T-helper 17 cell (primary cell): ENCODE results near the gene REEP1. TPM values are rescaled to one million over a fixed set of nuclear protein-coding genes. Genes with fewer than 3 reads are reported as not detected.

Experiments used
- ATAC-seq: fragments of 150-1000 bp; cut with Tn5 transposase; 2 replicates; pipeline ENCODE4 v1.10.0; 2021; ENCODE audit warnings: mild to moderate bottlenecking, moderate library complexity
- DNase-seq, 3 donors: peaks; one replicate each; pipeline versions ENCODE4 v3.0.0 to v3.0.0-alpha.2; 2020 to 2021
- H3K9me3 ChIP-seq: one replicate; pipeline ENCODE4 v1.7.0; 2013; ENCODE audit warnings: low read length, mild to moderate bottlenecking; ENCODE audit not compliant: control insufficient read depth, poor library complexity, severe bottlenecking
- H3K27ac Mint-ChIP-seq: one replicate; pipeline ENCODE4 v1.8.0; 2022; ENCODE audit warnings: mild to moderate bottlenecking, moderate library complexity, mixed read lengths
- H3K27me3 Mint-ChIP-seq: one replicate; pipeline ENCODE4 v1.8.0; 2022; ENCODE audit warnings: mixed read lengths
- H3K36me3 Mint-ChIP-seq: one replicate; pipeline ENCODE4 v1.8.0; 2022; ENCODE audit warnings: low read depth, mixed read lengths
- H3K4me1 Mint-ChIP-seq: one replicate; pipeline ENCODE4 v1.8.0; 2022; ENCODE audit warnings: mild to moderate bottlenecking, mixed read lengths
- H3K4me3 Mint-ChIP-seq: one replicate; pipeline ENCODE4 v1.8.0; 2022; ENCODE audit warnings: mild to moderate bottlenecking, moderate library complexity, mixed read lengths
- total RNA-seq, 4 donors: library from RNA in 2 of 4; stranded (reverse) in 2 of 4; gene quantifications; one replicate each; pipeline ENCODE4 v1.2.3 and lab custom pipeline; 2022 to 2026

Gene REEP1
- total RNA-seq, 2 donors from 2014 or later = 2.2 TPM; not detected in 1

DNA sequence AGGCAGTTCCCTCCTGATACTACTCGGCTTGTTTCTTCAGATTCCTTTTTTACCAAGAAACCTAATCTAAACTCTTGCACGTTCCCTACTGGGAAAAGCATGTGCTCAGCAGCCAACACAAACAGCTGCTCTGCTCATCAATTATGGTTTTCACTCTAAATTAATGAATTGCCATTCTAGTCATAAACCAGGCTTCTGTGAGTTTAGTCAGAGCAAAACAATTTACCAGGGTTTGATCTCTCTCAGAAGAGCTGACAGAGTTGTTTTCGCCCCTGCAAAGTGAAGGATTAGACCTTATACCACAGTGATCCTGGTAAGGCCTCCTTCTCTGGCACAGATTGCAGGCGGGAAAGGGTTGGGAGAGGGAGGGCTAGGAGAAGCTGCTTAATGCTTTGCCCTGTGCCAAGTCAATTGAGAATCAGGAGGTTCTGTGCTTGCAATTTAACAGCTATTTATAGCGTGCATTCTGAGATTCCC, 57.2 kb downstream of the REEP1 start:
- H3K4me3 Mint-ChIP-seq = no peak overlapping the region
- H3K36me3 Mint-ChIP-seq = peaks cover 6% of the 10 kb centered on the region
- DNase-seq (no peak), ATAC-seq (no peak)
- H3K4me1 Mint-ChIP-seq = no peaks in the 10 kb centered on the region
- peaks cover 33% of the 10 kb centered on the region for H3K27me3 Mint-ChIP-seq
- H3K9me3 ChIP-seq = no peaks in the 10 kb centered on the region
- no peak overlapping the region for H3K27ac Mint-ChIP-seq

- peaks cover 17% of the 10 kb centered on the region for H3K27me3 Mint-ChIP-seq
- H3K4me1 Mint-ChIP-seq = no peaks in the 10 kb centered on the region
- H3K4me3 Mint-ChIP-seq = no peak overlapping the region
- ATAC-seq (no peak), DNase-seq (no peak)
- H3K27ac Mint-ChIP-seq = no peak overlapping the region
- H3K9me3 ChIP-seq = peaks cover 5% of the 10 kb centered on the region
- H3K36me3 Mint-ChIP-seq = peaks cover 6% of the 10 kb centered on the region
These were observed 61.5 kb downstream of the REEP1 start for GRCh38 chr2:86275962-86276361.

GRCh38 chr2:86275384-86275799, 62.0 kb downstream of the REEP1 start:
- DNase-seq (no peak), ATAC-seq (no peak)
- H3K27me3 Mint-ChIP-seq = peaks cover 17% of the 10 kb centered on the region
- H3K27ac Mint-ChIP-seq = no peak overlapping the region
- no peaks in the 10 kb centered on the region for H3K4me1 Mint-ChIP-seq
- peaks cover 5% of the 10 kb centered on the region for H3K9me3 ChIP-seq
- no peak overlapping the region for H3K4me3 Mint-ChIP-seq
- peaks cover 6% of the 10 kb centered on the region for H3K36me3 Mint-ChIP-seq

DNA sequence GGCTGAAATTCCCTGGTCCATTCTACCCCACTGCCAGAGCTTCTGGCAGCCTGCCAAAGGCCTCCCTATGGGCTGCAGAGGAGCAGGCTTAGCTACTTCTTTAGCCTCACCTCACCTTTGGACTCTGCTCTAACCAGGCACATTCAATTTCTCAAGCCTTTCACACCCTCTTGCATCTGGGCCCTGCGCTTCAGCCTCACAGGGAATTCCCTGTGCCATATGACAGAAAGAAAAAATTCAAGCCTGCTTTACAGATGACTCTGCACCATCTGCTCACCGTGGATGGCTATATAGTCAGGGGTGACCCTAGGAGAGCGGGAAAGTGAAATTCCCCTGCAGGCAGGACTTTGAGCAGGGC, 62.5 kb downstream of the REEP1 start:
- Mint-ChIP-seq H3K27ac (no peak overlapping the region), H3K27me3 (peaks cover 13% of the 10 kb centered on the region), H3K4me3 (no peak overlapping the region), H3K36me3 (peaks cover 6% of the 10 kb centered on the region), H3K4me1 (no peaks in the 10 kb centered on the region)
- no peak for ATAC-seq
- DNase-seq = no peak
- H3K9me3 ChIP-seq = peaks cover 5% of the 10 kb centered on the region

- ATAC-seq (no peak), DNase-seq (no peak)
- no peak overlapping the region for H3K27ac Mint-ChIP-seq
- H3K4me3 Mint-ChIP-seq = no peak overlapping the region
- H3K36me3 Mint-ChIP-seq = peaks cover 6% of the 10 kb centered on the region
- peaks cover 5% of the 10 kb centered on the region for H3K9me3 ChIP-seq
- H3K27me3 Mint-ChIP-seq = peaks cover 8% of the 10 kb centered on the region
- no peaks in the 10 kb centered on the region for H3K4me1 Mint-ChIP-seq
These were observed 63.0 kb downstream of the REEP1 start for GRCh38 chr2:86274265-86274917.

DNA sequence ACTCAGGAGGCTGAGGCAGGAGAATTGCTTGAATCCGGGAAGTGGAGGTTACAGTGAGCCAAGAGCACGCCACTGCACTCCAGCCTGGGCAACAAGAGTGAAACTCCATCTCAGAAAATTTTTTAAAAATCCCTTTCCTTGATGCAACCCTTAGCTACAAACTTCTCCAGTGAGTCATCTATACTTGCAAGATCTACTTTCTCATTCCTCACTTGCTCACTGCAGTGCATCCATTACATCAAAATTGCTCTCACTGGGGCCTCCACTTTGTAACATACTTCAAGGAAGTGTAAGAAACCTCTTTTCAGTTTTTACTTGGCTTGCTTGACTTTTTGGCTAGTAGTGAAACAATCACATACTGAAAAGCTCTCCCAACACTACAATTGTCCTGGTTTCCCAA, 65.3 kb downstream of the REEP1 start:
- H3K4me3 Mint-ChIP-seq = no peak overlapping the region
- no peak for DNase-seq
- ATAC-seq = no peak
- no peaks in the 10 kb centered on the region for H3K4me1 Mint-ChIP-seq
- H3K36me3 Mint-ChIP-seq = peaks cover 3% of the 10 kb centered on the region
- H3K9me3 ChIP-seq = peaks cover 5% of the 10 kb centered on the region
- H3K27ac Mint-ChIP-seq = no peak overlapping the region
- H3K27me3 Mint-ChIP-seq = no peaks in the 10 kb centered on the region

GRCh38 chr2:86271248-86271647, 66.2 kb downstream of the REEP1 start:
- ATAC-seq = no peak
- peaks cover 5% of the 10 kb centered on the region for H3K9me3 ChIP-seq
- DNase-seq = no peak
- H3K36me3 Mint-ChIP-seq = peaks cover 3% of the 10 kb centered on the region
- no peaks in the 10 kb centered on the region for H3K27me3 Mint-ChIP-seq
- H3K4me3 Mint-ChIP-seq = no peak overlapping the region
- no peak overlapping the region for H3K27ac Mint-ChIP-seq
- H3K4me1 Mint-ChIP-seq = no peaks in the 10 kb centered on the region

DNA sequence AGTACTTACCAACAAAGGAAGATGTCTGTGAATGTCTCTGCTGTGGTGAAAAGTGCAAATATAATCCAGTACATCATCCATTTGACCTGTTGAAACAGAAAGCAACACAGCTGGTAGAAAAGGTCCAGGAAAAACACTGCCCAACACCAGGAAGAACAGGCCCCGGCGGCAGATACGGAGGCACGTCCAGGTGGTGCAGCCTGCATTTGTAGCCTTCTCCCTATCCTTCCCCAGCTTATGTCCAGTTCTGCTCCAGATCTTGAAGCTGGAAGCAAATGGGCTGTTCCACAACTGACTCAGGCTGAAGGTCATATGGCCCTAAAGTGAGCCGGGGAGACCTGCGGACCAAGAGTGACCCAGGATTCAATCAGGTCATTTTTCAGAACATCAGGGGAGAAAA, 73.5 kb downstream of the REEP1 start:
- no peak for DNase-seq
- no peaks in the 10 kb centered on the region for H3K4me1 Mint-ChIP-seq
- H3K4me3 Mint-ChIP-seq = no peak overlapping the region
- no peak overlapping the region for H3K27ac Mint-ChIP-seq
- H3K9me3 ChIP-seq = no peaks in the 10 kb centered on the region
- peaks cover 23% of the 10 kb centered on the region for H3K27me3 Mint-ChIP-seq
- H3K36me3 Mint-ChIP-seq = peaks cover 9% of the 10 kb centered on the region
- ATAC-seq = no peak

DNA sequence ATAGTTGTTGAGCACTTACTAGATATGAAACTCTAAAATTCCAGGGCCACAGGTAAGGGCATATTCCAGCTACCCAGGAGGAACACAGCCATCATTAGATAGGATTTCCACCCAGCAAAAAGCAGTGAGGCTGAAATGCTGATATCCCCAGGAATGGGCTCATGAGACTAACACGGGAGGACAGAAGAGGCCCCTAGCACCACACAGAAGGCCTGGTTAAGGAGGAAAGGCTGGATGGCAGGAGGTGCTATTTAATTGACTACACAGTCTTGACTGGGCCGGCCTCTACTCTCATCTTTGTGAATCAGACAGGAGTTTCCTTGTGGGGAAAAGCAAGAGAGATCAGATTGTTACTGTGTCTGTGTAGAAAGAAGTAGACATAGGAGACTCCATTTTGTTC, 76.4 kb downstream of the REEP1 start:
- no peak overlapping the region for H3K4me3 Mint-ChIP-seq
- H3K4me1 Mint-ChIP-seq = no peaks in the 10 kb centered on the region
- H3K36me3 Mint-ChIP-seq = peaks cover 9% of the 10 kb centered on the region
- ATAC-seq (no peak), DNase-seq (no peak)
- H3K27ac Mint-ChIP-seq = no peak overlapping the region
- H3K9me3 ChIP-seq = no peaks in the 10 kb centered on the region
- peaks cover 31% of the 10 kb centered on the region for H3K27me3 Mint-ChIP-seq

DNA sequence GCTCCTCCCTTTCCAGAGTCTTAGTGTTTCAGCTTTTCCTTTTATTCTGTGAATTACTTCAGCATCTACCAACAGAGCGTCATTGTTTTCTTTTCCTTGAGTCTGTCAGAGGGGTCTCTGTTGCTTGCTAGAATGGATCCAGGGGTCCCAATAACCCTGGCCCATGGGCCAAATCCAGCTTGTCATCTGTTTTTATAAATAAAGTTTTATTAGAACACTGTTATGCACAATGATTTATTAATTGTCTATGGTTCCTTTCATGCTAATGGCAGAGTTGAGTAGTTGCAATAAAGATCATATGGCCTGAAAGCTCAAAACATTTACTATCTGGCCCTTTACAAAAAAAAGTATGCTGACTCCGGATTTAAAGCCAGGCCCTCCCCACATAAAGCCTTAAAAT, 79.3 kb downstream of the REEP1 start:
- Mint-ChIP-seq H3K27me3 (peaks cover 19% of the 10 kb centered on the region), H3K36me3 (peaks cover 5% of the 10 kb centered on the region), H3K4me1 (no peaks in the 10 kb centered on the region), H3K4me3 (no peak overlapping the region), H3K27ac (no peak overlapping the region)
- DNase-seq (no peak), ATAC-seq (no peak)
- no peaks in the 10 kb centered on the region for H3K9me3 ChIP-seq

- no peaks in the 10 kb centered on the region for H3K9me3 ChIP-seq
- Mint-ChIP-seq H3K4me3 (no peak overlapping the region), H3K27ac (no peak overlapping the region), H3K4me1 (no peaks in the 10 kb centered on the region), H3K36me3 (peaks cover 5% of the 10 kb centered on the region), H3K27me3 (peaks cover 16% of the 10 kb centered on the region)
- DNase-seq (no peak), ATAC-seq (no peak)
These were observed 80.4 kb downstream of the REEP1 start for GRCh38 chr2:86256982-86257381.

DNA sequence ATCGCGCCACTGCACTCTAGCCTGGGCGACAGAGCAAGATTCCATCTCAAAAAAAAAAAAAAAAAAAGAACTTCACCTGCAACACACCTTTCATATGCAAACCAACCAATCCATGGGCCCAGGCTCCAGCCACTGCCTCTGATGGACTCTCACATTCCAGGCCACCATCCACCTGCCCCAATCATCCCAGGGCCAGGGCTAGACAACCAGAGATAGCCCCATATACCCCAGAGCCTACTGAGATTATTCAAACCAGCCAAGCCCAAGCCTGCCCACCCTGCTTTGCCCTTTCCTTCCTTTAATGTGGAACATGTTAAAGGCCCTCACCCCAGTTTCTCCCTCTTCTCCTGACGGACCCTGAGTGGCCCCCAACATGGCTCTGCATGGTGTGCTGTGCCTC, 81.1 kb downstream of the REEP1 start:
- peaks cover 5% of the 10 kb centered on the region for H3K36me3 Mint-ChIP-seq
- H3K27ac Mint-ChIP-seq = no peak overlapping the region
- H3K4me3 Mint-ChIP-seq = no peak overlapping the region
- no peaks in the 10 kb centered on the region for H3K4me1 Mint-ChIP-seq
- H3K9me3 ChIP-seq = no peaks in the 10 kb centered on the region
- no peak for ATAC-seq
- no peak for DNase-seq
- H3K27me3 Mint-ChIP-seq = peaks cover 21% of the 10 kb centered on the region

- Mint-ChIP-seq H3K4me1 (no peaks in the 10 kb centered on the region), H3K4me3 (no peak overlapping the region), H3K27ac (no peak overlapping the region), H3K27me3 (peaks cover 29% of the 10 kb centered on the region), H3K36me3 (peaks cover 7% of the 10 kb centered on the region)
- no peak for ATAC-seq
- DNase-seq = no peak
- no peaks in the 10 kb centered on the region for H3K9me3 ChIP-seq
These were observed 82.6 kb downstream of the REEP1 start for GRCh38 chr2:86254576-86255538.
